Measurements from ENCODE around the gene OVAAL.
A peak's percentile ranks its signal among the peaks of the same experiment; 100 is the strongest.

Gene OVAAL

DNA sequence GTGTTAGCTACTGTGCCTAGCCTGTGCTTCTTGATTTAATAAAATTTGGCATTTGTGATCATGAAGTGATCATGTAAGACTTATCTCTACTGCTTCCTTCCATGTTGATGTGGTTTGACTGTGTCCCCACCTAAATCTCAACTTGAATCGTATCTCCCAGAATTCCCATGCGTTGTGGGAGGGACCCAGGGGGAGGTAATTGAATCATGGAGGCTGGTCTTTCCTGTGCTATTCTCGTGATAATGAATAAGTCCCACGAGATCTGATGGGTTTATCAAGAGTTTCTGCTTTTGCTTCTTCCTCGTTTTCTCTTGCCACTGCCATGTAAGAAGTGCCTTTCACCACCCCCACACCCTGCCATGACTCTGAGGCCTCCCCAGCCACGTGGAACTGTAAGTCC, at the start of gene OVAAL:
Gene OVAAL (plus strand): TSS at position 301 of the 400 bp plus-strand sequence.
- DNase-seq (ENCODE audit: low spot score), result no peak

DNA sequence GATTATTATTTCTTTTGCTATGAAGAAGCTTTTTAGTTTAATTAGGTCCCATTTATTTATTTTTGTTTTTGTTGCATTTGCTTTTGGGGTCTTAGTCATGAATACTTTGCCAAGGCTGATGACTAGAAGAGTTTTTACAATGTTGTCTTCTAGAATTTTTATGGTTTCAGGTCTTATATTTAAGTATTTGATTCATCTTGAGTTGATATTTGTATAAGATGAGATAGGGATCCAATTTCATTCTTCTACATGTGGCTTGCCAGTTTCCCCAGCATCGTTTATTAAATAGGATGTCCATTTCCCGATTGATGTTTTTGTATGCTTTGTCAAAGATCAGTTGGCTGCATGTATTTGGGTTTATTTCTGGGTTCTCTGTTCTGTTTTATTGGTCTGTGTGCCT, 47.9 kb upstream of the OVAAL start:
- DNase-seq (ENCODE audit: low spot score), result no peak

DNA sequence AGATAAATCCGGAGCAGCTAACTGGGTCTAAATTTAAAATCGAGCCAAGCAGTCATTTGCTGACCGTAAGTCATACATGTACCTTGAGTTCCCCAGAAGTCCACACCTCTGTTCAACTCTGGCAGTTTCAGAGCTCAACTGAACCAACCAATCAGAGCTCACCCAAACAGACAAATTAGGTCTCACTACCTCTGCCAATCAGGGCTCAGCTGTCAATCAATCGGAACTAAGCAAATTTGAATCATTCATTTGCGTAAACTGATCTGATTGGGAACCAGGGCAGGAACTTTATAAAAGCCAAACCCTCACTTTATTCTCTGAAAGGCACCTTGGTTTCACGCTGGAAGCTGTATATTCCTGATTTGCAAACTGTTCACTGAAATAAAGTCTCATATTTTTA, 45.2 kb upstream of the OVAAL start:
- no peak for DNase-seq (ENCODE audit: low spot score)

DNA sequence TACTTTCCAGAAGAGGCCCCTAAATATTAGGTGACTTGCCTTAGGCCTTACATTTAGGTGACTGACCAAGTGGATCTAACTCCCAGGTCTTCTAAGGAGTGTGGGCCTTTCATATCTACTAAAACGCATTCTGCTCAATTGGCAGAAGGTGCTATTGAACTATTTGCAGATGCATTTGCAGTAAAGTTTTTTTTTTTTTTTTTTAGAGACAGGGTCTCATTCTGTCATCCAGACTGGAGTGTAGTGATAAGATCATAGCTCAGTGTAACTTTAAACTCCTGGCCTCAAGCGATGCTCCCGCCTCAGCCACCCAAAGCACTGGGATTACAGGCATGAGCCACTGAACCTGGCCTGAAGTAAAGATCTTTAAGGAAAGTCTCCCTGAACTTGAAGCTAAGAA, 43.4 kb upstream of the OVAAL start:
- no peak for DNase-seq (ENCODE audit: low spot score)

DNA sequence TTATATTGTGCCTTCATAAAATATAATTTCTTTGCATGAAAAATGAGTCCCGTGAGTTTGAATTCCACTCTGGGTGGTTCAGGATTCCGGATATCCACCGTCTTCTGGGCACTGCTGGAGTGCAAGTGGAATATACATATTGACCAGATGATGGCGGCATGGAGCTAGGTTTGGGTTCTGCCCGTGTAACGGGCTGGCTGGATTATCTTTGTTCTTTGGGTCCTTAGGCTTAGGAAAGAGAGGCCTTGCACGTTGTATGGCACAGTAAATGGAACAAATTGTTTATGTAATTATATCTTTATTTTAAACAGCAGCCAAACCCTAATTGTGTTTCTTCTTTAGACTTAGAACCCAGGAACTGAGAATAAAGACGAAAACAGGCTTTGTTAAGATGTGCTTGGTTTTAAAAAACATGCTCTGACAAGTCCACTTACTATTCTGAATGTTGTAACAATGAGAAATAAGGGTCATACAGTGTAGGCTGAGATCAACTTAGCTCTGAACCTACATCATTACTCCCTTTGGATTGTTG, 42.8 kb upstream of the OVAAL start:
- peak; percentile 81 for DNase-seq (ENCODE audit: low spot score)

DNA sequence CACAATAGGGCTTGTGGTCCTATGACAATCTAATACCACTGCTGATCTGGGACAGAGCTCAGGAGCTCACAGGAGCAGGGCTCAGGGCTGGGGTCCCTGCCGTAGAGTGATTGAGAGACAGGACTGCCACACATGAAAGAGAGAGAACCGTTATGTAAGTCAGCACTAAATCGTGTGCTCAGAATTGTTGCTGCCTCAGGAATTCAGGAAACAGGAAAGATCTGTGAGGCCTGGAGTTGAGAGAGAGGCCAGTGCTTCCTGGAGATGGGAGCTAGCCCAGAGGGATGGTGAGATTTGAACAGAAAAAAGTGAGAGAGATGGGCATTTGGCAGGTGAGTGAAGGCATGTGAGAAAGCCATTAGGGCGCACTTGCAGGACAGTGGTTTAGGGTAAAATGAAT, 38.9 kb upstream of the OVAAL start:
- DNase-seq (ENCODE audit: low spot score), result no peak

DNA sequence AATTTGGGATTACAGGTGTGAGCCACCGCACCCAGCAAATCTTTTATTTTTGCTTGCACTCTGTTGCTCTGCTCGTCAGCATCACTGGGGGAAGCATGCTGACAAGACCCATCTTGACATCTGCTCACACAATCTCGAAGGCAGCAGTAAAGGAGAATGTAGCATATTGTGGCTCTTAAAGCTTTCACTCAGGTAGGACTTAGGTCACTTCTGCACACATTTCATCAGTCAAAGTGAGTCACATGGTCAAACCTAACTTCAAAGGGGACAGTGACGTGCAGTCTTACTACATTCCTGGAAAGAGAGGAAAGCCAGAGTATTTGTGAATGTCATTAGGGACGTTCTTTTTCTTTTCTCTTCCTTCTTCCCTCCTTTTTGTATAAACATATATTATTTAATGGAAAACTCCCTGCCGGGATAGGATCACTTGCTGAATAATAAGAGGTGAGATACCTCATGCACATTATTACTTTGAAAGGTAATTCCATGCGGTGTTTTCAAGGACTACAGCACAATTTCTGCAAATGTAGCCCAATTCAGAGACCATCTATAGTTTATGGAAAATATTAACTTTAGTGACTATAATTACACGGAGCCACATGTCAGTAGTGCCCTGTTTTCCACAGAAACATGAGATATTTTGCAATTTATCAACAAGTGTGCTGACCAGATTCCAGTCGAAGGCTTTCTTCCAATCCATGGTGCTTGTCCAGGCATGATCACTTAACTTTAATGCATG, 37.1 kb upstream of the OVAAL start:
- DNase-seq (ENCODE audit: low spot score), result peak; percentile 73

DNA sequence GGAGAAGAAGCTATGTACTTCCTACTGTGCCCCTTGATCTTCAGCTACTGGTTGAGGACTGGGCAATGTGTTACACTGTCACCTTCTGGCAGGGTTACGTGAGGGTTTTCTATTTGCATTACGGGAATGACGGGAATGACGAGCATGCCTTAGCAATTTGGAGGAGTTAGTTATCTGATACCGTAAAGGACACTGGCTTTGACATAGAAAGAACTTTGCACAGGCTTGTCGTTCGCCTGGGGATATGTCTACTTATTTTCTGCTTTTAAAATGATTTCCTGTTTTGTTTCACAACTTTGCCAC, 36.6 kb upstream of the OVAAL start:
- DNase-seq (ENCODE audit: low spot score), result no peak

DNA sequence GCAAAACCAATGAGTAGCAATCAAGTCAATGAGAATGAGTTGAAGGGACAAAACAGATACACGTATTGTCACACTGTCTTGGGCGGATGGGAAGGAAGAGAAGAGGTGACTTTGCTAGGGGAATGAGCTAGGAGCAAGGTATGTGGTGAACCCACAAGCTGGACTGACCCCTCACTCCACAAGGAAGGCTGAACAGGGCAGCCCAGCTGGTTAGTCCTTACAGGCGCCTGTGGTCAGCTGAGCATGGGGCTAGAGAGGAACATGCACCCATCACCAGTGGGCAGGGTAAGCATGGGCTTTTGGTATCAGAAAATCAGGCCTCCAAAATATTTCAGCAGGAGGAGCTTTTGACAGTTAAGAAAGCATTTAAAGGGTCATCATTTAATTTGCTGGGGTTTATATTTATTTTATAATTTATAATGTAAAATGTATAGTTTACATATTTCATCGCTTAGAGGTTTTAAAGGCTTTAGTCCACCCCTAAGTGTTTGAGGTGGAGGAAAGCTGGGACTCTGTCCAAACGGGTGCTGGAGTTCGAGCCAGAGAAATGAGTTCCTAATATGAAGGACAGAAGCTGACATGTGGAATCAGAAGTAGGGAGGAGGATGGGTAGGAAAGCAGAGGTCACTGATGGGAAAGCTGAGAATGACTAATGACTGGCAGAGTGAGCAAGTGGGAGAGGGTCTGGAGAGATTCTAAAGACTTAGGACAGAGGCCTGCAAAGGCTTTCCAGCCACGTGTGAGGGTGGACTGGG, 34.4 kb upstream of the OVAAL start:
- no peak for DNase-seq (ENCODE audit: low spot score)

DNA sequence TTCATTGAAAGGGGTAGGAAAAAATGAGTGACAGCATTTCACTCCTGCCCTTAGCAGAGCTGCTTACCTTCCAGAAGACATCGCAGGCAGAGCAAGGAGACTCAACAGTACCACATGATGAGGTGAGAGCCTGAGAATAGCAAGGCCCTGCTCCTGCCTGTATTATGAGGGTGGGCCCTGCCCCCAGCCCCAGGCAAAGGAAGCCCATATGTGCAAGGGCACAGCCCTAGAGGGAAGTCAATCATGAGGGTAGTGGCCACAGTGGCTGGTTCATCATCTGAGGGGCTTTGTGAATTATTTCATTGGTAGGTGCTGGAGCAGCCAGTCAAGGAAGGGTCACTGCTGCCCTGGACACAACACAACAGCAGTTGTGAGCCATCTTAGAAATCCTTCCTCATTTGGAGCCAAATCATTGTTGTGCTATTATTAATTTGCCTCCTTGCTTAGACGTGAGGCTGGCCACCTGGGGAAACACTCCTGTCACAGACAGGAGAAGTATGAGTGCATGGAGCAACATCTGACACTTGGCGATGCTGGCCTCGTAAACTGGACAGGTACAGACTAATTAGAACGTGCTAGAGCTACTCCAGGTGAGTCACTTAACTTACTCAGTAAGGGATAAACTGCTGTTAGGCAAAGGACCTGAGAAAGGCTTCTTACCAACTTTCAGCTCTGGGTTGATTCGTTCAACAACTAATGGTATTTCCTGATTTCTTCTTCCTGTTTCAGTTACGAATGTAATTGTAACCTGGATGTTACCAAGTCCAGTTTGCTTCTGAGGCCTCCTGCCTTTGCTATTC, 33.6 kb upstream of the OVAAL start:
- DNase-seq (ENCODE audit: low spot score), result no peak

DNA sequence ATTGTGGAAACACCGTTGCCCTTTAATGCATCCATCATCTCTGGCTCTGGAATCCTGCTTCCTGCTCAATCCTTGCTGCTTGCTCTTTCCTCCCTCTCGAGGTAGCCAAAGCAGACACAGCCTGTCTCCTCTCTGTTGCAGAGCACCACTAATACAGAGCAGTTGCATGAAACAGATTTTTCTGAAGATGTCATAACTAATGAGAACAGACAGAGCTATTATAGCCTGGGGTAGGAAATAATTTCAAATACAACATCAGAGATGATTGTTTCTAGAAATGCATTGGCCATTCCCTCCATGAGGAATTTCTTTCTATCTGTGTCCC, 33.1 kb upstream of the OVAAL start:
- DNase-seq (ENCODE audit: low spot score), result no peak

DNA sequence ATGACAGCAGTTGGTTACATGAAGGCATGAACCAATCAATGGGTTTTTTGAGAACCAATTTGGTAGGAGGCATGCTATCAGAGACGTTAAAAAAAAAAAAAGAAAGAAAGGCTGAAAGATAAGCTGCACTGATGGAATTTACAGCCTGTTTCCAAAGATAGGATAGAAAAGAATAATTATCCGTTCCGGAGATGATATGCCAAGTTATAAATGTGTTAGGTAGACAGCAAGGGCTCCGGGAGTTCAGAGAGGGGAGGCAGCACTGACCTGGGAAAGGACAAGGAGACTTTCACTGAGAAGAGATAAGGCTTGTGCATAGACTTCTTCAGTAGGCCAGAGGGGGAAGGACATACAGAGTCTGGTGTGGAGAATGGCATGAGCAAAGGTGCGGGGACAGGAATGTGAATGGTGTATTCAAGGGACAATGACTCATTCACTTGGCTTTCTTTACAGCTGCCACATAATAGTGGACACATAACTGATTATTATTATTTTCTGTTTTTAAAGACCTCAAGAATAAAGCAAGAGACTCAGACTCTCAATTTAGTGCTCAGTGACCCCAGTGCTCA, 31.6 kb upstream of the OVAAL start:
- peak; percentile 75 for DNase-seq (ENCODE audit: low spot score)

DNA sequence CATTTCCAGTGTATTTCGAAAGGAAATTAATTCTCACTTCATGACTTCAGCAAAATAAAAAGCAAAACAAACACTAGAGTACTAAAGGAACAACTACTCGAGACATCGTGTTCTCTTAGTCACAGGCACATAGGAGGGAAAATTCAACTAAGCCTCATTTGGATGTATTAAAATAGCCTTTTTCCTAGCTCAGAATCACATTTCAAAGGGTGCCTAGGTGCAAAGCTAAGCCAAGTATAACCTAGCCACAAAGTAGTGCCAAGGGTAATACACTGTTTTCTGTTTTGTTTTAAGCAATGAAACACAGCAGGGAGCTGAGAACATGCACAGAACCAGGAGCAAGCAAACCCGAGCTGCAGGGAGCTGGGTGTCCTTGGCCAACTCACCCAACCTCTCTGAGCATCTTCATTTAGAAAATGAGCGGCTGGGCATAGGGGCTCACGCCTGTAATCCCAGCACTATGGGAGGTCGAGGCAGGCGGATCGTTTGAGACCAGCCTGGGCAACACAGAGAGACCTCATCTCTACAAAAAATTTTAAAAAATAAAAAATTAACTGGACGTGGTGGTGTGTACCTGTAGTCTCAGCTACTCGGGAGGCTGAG, 29.8 kb upstream of the OVAAL start:
- no peak for DNase-seq (ENCODE audit: low spot score)

DNA sequence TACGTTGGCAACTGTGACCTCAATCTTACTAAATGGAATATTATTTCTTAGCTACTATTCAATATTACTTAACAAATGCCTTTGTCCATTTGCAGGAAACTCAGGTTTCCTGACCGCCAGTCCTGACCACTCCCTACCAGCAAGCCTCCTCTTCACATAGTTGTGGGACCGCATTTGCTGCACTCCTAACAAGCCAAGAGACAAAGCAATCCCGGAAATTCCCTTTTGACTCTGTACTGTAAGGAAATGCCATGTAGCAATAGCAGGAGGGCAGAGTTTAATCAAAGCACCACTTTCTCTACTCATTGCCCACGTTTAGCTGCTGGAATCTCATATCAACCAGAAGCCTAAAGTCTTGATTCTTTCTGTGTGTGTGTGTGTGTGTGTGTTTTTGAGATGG, 28.3 kb upstream of the OVAAL start:
- DNase-seq (ENCODE audit: low spot score), result peak; percentile 94

DNA sequence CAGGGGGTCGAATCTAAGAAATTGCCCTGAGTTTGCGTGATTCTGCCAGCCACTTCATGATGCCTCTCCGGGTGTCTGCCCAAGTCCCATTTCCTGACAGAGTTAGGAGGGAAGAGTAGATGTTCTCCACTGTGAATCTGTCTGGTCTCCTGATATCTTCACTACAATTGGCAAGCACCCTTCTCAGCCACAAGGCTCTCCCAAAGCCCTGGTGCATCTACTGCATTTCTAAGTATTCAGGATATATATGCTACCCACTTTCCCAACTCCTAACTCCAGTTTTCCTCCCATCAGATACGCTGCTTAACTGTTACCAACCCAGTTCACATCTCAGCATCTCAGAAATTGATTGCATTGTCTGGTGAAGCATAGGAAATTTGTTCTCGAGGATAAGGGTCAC, 25.9 kb upstream of the OVAAL start:
- DNase-seq (ENCODE audit: low spot score), result no peak

DNA sequence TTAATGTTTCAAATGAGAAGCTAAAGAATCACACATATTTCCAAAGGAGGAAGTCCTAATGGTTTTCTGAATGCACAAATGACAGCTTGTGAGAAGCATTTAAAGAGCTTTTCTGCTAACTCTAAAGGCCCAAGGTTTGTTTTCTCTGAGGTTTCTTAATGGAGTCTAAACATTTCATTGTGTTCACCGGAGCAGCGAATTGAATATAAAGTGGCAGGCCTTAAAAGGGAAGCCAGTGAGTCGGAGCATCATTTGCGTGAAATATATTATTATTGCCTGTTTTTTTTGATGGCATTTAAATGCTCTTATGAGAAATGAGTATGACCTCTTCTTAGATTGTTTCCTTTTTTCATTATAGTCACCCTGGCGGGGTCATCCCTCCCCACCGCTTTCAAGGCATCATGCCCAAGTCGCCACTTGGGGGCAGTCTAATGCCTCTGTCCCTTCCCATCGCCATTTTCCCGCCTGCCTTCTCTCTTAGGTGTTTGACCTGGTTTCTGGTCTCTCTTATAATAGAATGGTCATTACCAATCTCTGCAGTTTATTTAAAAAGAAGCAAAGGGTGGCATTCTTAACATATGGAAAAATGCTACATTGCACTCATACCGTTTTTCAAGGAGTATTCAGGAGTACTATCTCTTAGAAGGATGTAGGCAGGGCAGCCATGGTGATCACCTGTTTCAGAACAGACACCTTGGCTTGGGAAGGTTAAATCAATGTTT, 25.3 kb upstream of the OVAAL start:
- DNase-seq (ENCODE audit: low spot score), result peak; percentile 71

DNA sequence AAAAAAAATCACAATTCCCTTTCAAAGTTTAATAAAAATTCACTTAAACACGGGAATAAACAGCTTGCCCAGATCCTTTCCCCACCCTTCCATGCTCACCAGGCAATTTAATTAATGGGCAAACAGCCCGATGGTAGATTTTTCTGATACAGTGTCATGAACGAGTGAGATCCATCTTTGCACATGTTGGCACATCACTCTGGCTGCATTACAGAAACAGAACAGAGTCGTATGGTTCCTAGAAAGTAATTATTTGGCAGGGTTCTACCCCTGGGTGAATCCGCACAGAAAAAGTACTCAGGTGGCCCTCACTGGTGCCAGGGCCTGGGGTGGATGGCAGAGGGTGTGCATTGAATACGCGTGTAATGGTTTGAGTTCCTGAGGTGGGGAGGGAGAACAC, 24.6 kb upstream of the OVAAL start:
- no peak for DNase-seq (ENCODE audit: low spot score)

DNA sequence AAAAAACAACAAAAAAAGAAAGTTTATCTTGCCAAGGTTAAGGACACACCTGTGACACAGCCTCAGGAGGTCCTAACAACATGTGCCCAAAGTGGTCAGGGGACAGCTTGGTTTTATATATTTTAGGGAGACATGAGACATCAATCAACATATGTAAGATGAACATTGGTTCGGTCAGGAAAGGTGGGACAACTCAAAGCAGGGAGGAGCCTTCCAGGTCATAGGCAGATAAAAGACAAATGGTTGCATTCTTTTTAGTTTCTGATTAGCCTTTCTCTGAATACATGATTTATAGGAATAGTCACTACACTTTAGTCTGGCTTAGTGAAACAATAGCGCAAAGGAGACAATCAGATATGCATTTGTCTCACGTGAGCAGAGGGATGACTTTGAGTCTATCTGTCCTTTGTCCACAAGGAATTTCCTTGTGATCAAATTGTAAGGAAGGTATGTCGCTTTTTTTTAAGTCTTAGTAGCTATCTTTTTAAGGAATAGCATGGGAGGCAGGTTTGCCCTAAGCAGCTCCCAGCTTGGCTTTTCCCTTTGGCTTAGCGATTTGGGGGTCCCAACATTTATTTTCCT, 23.3 kb upstream of the OVAAL start:
- DNase-seq (ENCODE audit: low spot score), result no peak

DNA sequence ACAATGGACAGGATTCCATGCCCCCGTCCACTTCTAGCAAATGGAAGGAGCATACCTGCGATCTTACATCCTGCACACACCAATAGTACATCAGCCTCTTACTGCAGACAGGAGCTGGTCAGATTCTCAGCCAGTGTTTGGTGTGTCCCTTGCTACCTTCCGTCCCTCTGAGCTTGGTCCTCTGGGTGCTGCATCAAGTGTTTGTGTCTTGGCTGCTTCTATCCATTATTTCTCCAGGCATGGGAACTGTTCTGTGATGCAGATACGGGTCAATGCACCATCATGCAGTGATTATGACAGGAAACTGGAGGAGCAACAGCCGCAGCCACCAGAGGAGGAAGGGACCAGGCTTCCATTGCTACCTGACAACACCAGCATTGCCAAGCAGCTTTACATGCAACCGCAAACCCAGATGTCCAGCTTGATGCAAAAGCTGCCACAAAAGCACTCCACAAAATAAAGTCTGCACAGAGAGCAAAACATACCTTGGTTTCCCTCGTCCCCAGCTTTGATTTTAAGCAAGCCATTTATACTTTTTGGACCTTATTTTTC, 21.9 kb upstream of the OVAAL start:
- DNase-seq (ENCODE audit: low spot score), result no peak

DNA sequence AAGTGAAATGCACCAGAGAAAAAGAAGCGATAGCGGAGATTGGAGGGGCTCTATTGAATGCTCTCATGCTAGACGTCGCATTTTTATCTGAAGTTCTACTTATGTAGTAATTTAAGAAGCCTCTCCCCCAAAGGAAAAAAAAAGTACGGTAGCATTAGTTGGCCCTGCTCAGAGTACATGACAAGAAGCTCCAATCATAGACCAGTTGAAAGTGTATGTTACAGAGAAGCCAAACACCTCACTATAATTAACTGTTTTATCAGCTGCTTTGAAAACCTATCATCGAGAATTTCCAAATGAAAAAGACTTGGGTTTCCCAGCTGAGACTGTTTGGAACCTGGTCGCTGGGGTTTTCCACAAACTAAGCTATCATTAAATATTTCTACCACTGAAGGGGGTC, 19.6 kb upstream of the OVAAL start:
- DNase-seq (ENCODE audit: low spot score), result no peak

Data from kidney tubule cell (primary cell).